Measurements from ENCODE around the gene CDHR2. TPM values are rescaled to one million over a fixed set of nuclear protein-coding genes. Genes with fewer than 3 reads are reported as not detected.

Gene CDHR2
- total RNA-seq, 4 donors from 2014 or later: 0.15 to 0.19 (median 0.15) TPM; not detected in 1

DNA sequence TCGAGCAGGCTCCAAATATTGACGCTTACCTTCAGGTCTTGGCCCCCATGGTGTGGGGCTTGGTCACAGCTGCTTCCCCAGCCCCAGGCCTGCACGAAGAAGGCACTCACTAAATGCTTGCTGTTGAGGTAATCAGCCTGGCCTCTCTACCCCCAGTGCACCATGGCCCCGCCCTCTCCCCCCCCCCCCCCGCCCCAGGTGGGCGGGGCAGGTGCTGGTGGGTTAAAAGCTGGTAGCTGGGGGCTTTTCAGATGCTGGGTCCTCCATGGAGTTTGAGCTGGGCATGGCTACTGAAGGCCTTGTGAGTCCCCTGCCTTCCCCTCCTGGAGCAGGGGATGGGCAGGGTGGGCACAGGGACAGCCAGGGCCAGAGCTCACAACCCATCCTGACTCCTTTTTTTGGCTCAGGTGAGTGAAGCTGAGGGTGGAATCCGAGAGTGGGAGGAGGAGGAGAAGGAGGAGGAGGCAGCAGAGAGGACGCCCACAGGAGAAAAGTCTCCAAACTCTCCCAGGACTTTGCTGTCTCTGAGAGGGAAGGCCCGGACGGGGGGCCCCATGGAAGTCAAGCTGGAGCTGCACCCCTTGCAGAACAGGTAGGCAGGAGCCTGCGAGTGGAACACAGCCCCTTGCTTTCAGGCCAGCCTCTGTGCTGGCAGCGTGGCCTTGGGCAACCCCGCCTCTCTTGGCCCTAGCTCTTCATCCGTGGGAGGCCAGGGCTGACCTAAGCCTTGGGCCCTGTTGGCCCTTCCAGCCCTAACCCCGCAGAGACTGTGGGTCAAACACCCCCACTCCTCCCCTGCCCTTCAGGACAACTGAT, 93.7 kb downstream of the CDHR2 start:
- 48 to 60% methylated on average over 15 of the region's 15 CpGs for WGBS, 2 donors
- intact Hi-C loops (cut with DNase I; ENCODE audit: low total_unique reads): no loop called here

GRCh38 chr5:176643491-176644219, 94.5 kb downstream of the CDHR2 start:
- WGBS, 2 donors: 82 to 90% methylated on average over 8 to 11 of the region's 11 CpGs
- intact Hi-C loops (cut with DNase I; ENCODE audit: low total_unique reads): no loop called here
- TF ChIP-seq, protein P1, sequence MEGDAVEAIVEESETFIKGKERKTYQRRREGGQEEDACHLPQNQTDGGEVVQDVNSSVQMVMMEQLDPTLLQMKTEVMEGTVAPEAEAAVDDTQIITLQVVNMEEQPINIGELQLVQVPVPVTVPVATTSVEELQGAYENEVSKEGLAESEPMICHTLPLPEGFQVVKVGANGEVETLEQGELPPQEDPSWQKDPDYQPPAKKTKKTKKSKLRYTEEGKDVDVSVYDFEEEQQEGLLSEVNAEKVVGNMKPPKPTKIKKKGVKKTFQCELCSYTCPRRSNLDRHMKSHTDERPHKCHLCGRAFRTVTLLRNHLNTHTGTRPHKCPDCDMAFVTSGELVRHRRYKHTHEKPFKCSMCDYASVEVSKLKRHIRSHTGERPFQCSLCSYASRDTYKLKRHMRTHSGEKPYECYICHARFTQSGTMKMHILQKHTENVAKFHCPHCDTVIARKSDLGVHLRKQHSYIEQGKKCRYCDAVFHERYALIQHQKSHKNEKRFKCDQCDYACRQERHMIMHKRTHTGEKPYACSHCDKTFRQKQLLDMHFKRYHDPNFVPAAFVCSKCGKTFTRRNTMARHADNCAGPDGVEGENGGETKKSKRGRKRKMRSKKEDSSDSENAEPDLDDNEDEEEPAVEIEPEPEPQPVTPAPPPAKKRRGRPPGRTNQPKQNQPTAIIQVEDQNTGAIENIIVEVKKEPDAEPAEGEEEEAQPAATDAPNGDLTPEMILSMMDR (IDR thresholded peaks at IDR 0.05): no peak
- TF ChIP-seq POLR2A (IDR thresholded peaks at IDR 0.05): no peak
- H3K4me3 ChIP-seq (ENCODE audit: low read depth, poor library complexity, severe bottlenecking): no peak overlapping the region
- DNase-seq (ENCODE audit: low spot score in 2 of 2): no peak

More for the DNA sequence above, 93.7 kb downstream of the CDHR2 start:
- H3K4me3 ChIP-seq (ENCODE audit: low read depth, poor library complexity, severe bottlenecking): no peak overlapping the region
- no peak for TF ChIP-seq POLR2A (IDR thresholded peaks at IDR 0.05)
- TF ChIP-seq, protein P1 (IDR thresholded peaks at IDR 0.05): no peak
- no peak for DNase-seq (ENCODE audit: low spot score in 2 of 2)

- DNase-seq (ENCODE audit: low spot score in 2 of 2): no peak
- intact Hi-C loops (cut with DNase I; ENCODE audit: low total_unique reads): no loop called here
- no peak overlapping the region for H3K4me3 ChIP-seq (ENCODE audit: low read depth, poor library complexity, severe bottlenecking)
- 82 to 84% methylated on average over 8 to 9 of the region's 9 CpGs for WGBS, 2 donors
- TF ChIP-seq POLR2A (IDR thresholded peaks at IDR 0.05): no peak
- TF ChIP-seq, protein P1 (IDR thresholded peaks at IDR 0.05): no peak
Measured at GRCh38 chr5:176644294-176644693, 95.2 kb downstream of the CDHR2 start.

DNA sequence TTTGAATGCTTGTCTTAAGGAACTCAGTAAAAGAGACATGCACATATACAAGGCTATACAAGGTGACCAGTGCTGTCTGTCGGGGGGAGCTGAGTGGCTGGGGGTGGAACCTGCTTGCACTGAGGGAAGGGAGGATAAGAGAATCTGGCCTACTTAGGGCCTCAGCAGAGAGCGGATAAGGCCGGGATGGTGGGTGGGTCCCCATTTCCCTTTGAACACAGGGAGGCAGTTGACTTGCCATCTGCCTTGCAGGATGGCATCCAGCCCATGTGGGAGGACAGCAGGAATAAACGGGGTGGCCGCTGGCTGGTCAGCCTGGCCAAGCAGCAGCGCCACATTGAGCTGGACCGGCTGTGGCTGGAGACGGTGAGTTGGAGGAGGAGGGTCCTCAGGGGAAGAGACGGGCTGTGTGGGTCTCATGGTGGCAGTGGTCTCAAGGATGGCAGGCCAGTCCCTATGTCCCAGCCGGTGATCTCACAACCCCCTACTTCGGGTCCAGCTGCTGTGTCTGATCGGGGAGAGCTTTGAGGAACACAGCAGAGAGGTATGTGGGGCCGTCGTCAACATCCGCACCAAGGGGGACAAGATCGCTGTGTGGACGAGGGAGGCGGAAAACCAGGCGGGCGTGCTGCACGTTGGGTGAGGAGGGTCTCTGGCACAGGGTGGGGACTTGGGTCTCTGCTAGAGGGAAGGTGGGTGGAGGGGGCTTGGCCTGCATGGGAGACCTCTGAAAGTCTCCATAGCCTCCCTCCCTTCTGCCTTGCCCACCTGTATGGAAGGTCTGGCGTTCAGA, 95.9 kb downstream of the CDHR2 start:
- 93 to 95% methylated on average over 22 of the region's 22 CpGs for WGBS, 2 donors
- intact Hi-C loops (cut with DNase I; ENCODE audit: low total_unique reads): no loop called here
- no peak for TF ChIP-seq POLR2A (IDR thresholded peaks at IDR 0.05)
- TF ChIP-seq, protein P1 (IDR thresholded peaks at IDR 0.05): no peak
- no peak overlapping the region for H3K4me3 ChIP-seq (ENCODE audit: low read depth, poor library complexity, severe bottlenecking)
- DNase-seq (ENCODE audit: low spot score in 2 of 2): no peak

Small RNA genes lying within 50 kb of the gene (microRNA-seq; reads per million reads assigned to microRNA genes)
- 0 reads per million in 2 donors for gene MIR4281 (ENCODE audit: borderline number of aligned reads in 1 of 2, borderline replicate concordance in 2 of 2)

Other genes starting within 250 kb of the CDHR2 start
- gene KIAA1191, start 187.6 kb upstream of the CDHR2 start, total RNA-seq: 10 to 100 TPM; 58.0 to 89.4 (median 73.4) TPM
- 10 to 100 TPM in 2 of 4 donors, 1 to 10 TPM in 2; 6.1 to 13.5 (median 8.8) TPM for gene ARL10, start 183.9 kb upstream of the CDHR2 start, total RNA-seq
- gene NOP16, start 160.7 kb upstream of the CDHR2 start, total RNA-seq: 10 to 100 TPM; 11.5 to 22.5 (median 12.1) TPM
- 100 to 1,000 TPM; 110 to 153 (median 130) TPM for gene HIGD2A, start 160.6 kb upstream of the CDHR2 start, total RNA-seq
- gene CLTB, start 132.8 kb upstream of the CDHR2 start, total RNA-seq: 100 to 1,000 TPM; 707 to 959 (median 743) TPM
- 10 to 100 TPM; 32.6 to 35.8 (median 33.7) TPM for gene FAF2, start 101.0 kb upstream of the CDHR2 start, total RNA-seq
- gene RNF44, start 11.9 kb upstream of the CDHR2 start, total RNA-seq: 10 to 100 TPM; 29.6 to 45.7 (median 33.7) TPM
- 1 to 10 TPM in 3 of 4 donors, under 1 TPM in 1; 0.72 to 1.7 (median 1.5) TPM for gene GPRIN1, start 60.8 kb downstream of the CDHR2 start, total RNA-seq
- gene SNCB, start 81.2 kb downstream of the CDHR2 start, total RNA-seq: not detected
- gene EIF4E1B, start 81.3 kb downstream of the CDHR2 start, total RNA-seq: not detected
- gene TSPAN17, start 98.1 kb downstream of the CDHR2 start, total RNA-seq: 10 to 100 TPM; 12.1 to 24.1 (median 15.6) TPM

Data from lower leg skin (tissue), 4 donors.